GM18951 (cell line): ENCODE results near the gene FBXL13.

ENCODE experiments used
- POLR2A ChIP-seq: IDR thresholded peaks from 4 replicates; pipeline ENCODE4 v1.6.1; 2011; ENCODE audit warnings: mild to moderate bottlenecking; ENCODE audit not compliant: insufficient read length, insufficient read depth; ENCODE audit errors: extremely low read depth
- in situ Hi-C: fragments of 300-500 bp; cut with MboI; formaldehyde crosslinking; loops from one replicate; pipeline ENCODE4 v1.12.0; 2022; ENCODE audit warnings: low sequenced_read_pairs, mixed read lengths, inconsistent platforms; ENCODE audit not compliant: unreplicated experiment

The FBXL13 gene

DNA sequence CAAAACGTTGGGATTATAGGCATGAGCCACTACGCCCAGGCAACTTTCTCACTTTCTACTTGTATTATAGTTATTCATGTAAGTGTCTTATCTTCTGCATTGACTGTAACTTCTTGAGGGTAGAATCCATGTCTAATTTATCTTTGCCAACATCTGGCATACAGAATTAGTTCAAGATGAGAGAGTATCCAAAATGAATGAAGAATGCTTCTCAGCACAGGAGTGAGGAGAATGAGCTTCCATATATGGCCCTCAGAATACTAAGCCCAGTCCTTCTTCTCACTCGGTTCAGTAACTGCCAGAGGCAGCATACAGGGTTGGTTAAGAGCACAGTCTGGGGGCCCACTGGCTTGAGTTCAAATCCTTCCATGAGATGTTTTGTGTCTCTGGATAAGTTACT is 236.8 kb downstream of the FBXL13 start:
- TF ChIP-seq POLR2A = no peak

DNA sequence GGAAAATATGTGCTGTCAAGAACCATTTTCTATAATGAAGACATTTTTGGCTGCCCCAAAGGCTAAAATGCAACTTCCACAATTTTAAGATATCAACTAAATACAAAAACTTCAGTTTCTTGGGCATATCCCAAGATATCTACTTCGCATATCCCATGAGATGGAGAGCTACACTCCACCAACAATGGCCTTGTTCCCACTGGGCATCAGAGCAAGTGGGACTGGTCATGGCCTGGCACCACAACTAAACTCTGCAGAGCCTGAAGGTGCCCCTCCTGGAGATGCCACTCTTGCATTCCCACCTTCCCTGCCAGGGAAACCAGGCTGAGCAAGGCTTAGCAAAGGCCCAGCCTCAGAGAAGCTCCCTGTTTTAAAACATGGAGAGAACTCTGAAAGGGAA is 237.6 kb downstream of the FBXL13 start:
- in situ Hi-C loops = no loop called here
- no peak for TF ChIP-seq POLR2A

More for the DNA sequence above, 236.8 kb downstream of the FBXL13 start:
- in situ Hi-C loops = no loop called here

DNA sequence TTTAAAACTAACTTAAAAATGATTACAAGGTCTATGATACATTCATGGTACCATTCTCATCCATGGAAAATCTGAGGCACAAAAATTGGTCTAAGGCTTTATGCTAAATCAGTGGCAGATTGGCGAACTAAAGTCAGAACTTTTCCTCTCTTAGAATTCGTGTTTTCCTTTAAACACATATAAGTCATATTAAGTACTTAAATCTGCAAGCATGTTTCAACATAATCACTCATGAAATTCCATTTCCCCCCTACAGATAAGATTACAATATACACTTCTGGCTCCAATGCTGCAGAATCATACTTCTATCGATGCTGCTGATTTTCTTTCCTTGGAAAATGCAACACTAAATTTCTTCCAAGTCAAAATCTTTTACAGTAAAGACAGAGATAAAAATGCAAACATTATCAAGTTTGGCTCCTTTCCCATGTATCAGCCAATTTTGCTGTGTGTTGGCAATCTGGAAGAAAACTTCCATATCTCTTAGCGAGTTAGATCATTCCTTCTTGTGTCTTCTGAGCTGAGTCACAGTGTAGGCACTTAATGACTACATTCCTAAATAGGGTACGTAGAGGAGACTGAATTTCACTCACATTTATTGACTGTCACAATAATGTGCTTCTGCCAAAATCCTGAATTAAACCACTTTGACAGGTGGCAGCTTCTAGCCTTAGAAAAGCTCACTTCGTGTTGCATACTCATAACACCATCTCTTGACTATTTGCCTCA is 238.2 kb downstream of the FBXL13 start:
- in situ Hi-C loops = no loop called here

DNA sequence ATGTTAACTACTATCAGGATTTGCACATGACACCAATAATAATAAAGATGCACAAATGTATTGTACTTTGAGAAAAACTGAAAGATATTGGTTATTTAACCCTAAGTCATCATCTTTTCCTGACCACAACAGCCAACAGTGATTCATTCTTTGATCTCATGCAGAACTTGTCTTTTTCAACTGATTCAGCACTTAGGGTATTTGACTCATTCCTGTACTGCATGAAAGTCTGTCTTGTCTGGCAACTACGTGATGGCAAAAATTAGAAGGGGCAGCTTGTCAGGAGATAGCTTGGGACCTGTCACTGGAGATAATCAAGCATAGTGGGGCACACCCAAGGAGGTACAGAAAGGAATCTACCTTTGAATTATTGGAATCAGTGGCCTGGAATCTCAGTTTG is 239.6 kb downstream of the FBXL13 start:
- in situ Hi-C loops = no loop called here
- no peak for TF ChIP-seq POLR2A

More for the DNA sequence above, 238.2 kb downstream of the FBXL13 start:
- TF ChIP-seq POLR2A = no peak

DNA sequence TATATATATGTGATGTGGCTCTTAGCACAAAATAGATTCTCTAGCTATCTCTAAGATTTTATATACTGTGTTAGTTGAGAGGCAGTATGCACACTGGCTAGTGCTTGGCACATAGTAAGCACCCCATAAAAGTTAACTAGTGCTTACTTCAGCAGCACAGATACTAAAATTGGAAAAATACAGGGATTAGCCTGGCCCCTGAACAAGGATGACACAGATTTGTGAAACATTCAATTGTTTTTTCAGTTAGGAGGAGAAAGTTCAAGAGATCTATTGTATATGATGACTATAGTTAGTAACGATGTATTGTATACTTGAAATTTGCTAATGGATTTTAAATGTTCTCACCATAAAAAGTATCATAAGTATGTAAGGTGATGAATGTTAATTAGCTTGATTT is 240.1 kb downstream of the FBXL13 start:
- in situ Hi-C loops = no loop called here
- TF ChIP-seq POLR2A = no peak

DNA sequence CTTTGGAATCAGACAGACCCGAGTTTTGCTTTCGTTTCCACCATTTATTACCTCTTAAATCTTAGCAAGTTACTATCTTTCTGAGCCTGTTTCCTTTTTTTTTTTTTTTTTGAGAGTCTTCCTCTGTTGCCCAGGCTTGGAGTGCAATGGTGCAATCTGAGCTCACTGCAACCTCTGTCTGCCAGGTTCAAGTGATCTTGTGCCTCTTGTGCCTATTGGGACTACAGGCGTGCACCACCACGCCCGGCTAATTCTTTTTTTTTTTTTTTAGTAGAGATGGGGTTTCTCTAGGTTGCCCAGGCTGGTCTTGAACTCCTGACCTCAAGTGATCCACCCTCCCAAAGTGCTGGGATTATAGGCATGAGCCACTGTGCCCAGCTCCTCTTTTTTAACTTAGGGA is 241.3 kb downstream of the FBXL13 start:
- in situ Hi-C loops = no loop called here
- TF ChIP-seq POLR2A = no peak

DNA sequence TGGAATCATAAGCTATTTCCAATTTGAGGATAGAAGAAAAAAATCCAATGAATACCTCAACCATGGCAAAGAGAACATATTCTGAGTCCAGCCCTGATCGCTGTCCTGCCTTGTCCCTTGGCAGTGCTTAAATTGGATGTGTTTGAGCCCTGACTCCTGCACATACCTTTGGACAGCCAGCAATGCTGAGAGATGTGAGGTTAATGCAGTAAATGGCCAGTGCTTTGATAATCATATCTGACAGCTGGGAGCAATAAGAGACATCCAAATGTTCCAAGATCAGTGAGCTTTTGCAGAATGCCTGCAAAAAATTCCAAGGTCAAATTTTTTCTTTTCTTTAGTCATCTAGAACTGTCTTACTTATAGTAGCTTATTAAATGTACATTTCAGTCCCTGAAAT is 241.9 kb downstream of the FBXL13 start:
- in situ Hi-C loops = no loop called here
- TF ChIP-seq POLR2A = no peak

DNA sequence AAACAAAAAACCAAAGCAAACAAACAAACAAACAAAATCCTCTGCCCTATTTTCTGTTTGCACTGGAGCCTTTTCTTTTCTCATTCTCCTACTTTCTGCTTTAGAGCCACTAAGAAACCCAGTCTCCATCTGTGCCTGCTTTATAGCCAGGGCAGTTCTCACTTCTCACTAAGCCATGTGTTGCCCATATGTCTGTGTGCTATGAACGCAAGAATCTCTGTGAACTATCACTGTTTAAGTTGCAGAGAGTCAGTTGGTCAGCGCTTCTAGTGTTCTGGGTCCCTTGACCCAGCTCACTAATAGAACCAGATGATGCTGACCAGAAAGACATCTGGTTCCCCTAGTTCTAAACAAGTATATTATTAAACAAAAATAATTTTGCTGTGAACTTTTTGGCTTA is 244.4 kb downstream of the FBXL13 start:
- TF ChIP-seq POLR2A = no peak
- in situ Hi-C loops = no loop called here

DNA sequence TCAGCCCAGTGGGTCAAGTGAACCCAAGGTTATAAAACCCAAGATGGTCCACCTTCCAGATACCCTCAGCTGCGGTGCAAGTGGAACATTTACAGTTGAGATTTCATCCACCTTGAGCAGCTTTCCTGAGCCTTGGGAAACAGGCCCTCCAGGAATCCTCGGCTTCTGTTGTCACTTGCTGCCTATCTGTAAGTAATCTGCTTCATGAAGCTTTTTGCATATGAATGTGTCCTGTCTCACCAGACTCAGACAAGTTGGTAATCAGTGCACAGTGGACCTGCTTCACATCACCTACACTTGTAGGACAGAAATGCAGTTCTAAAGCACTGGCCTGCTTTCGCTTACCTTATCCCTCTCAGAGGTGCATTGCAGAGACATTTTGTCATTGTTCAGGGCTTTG is 245.5 kb downstream of the FBXL13 start:
- TF ChIP-seq POLR2A = no peak
- in situ Hi-C loops = no loop called here

DNA sequence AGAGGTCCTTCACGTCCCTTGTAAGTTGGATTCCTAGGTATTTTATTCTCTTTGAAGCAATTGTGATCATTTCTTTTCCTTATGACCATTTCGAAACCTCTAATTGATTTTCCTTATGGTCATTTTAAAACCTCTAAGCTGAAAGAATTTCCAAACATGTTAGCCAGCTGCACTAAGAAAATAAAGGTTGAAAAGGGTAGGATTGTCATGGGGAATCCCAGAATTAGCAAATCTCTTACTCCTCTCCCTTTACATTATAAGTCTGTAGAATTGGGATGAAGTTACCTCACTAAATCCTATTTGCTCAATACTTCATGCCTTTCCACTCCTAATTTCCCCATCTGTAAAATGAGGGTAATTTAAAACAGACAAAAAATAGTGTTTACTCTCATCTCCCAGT is 246.3 kb downstream of the FBXL13 start:
- in situ Hi-C loops = no loop called here
- no peak for TF ChIP-seq POLR2A

DNA sequence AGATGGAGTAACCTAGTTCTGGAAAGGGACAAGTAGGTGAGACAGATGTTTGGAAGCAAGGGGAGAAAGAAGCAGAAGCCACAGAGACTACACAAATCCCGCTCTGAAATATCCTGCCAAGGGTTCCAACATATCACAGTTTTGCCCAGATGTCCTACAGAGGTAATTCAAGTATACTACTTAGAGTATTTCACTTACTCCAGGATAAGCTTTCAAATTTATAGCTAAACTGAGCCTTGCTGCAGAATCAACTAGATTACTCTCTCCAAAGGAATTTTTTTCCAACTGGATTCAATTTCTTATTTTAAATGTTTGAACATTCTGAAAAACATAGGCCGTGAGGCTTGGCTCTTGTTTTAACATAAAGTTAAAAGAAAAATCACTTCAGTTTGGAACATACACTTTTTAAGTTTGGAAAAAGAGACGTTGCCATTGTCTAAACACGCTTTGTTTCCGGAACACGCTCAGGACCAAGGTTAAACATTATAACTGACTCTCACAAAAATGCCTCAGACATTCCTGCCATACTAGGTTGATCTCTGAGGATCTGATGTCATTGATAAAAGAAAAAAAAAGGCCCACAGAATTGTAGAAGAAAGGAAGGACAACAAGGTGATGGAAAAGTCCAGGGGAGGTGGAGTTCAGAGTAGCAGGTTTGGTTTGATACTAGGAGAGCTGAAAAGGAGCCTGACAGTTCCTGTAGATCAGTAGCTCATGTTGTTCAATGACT is 251.0 kb downstream of the FBXL13 start:
- in situ Hi-C loops = no loop called here
- no peak for TF ChIP-seq POLR2A

DNA sequence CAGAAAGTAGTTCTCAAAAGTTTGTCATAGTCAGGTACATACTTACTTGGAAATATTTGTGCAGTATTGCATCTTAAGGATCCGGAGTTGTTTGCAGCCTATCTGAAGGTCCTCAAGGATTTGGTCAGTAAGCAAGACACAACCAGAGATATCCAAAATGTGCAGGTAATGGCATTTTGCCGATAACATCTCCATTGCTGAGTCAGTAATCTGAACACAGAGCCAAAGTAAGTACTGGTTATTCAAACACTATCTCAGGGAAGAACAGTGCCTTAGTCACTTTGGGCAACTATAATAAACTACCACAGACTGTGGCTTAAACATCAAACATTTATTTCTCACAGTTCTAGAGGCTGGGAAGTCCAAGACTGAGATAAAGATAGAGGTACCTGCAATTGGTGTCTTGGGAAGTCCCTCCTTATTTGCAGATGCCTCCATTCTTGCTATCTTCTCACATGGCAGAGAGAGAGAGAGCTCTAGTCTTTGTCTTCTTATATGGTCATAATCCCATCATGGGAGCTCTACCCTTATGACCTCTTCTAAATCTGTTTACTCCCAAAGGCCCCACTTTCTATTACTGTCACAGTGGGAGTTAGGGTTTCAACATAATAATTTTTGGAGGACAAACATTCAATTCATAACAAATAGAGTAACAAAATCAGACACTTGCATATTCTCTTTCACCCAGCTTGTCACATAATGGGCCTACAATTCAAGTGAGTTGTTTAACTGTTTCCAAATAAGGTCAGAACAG is 252.4 kb downstream of the FBXL13 start:
- in situ Hi-C loops = no loop called here
- no peak for TF ChIP-seq POLR2A

DNA sequence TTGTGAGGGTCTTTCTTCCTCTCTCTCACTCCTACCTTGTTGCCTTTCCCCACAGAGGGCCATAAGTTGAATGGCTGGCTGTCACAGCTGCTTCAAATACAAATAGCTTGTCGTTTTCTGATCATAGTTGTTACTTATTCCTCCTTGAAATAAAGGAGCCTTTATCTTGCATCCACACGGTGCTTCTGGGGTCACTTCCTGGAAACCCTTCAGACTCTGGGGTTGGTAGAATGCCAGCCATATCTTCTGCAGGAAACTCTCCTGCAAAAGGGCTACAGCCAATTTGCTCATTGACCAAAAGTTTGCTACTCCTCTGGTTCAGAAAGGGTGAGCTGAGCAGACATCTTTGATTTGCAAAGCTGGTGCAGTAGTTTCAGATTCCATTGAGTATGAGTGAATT is 255.4 kb downstream of the FBXL13 start:
- in situ Hi-C loops = no loop called here
- TF ChIP-seq POLR2A = no peak
